IPS-NIHi11 (cell line): ENCODE measurements around the gene CDC25B.

Experiments
- DNase-seq: peaks from one replicate; pipeline ENCODE4 v3.0.0; 2012; ENCODE audit warnings: mixed read lengths, low spot score

CDC25B gene

GRCh38 chr20:3795511-3796468, at the start of gene CDC25B:
CDC25B (plus strand) TSS chr20:3796310; CDS start chr20:3796532, 222 bp downstream.
- peak; percentile 87 for DNase-seq

- no peak for DNase-seq
Observed at GRCh38 chr20:3747471-3747870, 48.6 kb upstream of the CDC25B start.

- no peak for DNase-seq
Observed at GRCh38 chr20:3748073-3748472, 48.0 kb upstream of the CDC25B start.

- no peak for DNase-seq
Observed at GRCh38 chr20:3749087-3749688, 46.9 kb upstream of the CDC25B start.

- DNase-seq = peak; percentile 90
Observed at GRCh38 chr20:3749689-3750531, 46.2 kb upstream of the CDC25B start.

- peak; percentile 62 for DNase-seq
Observed at GRCh38 chr20:3751305-3751674, 44.8 kb upstream of the CDC25B start.

- DNase-seq = peak; percentile 73
Observed at GRCh38 chr20:3751675-3752385, 44.3 kb upstream of the CDC25B start.

GRCh38 chr20:3752386-3752759, 43.7 kb upstream of the CDC25B start:
- DNase-seq = no peak

GRCh38 chr20:3753098-3753497, 43.0 kb upstream of the CDC25B start:
- peak; percentile 84 for DNase-seq

- DNase-seq = no peak
Observed at GRCh38 chr20:3753501-3754275, 42.4 kb upstream of the CDC25B start.

GRCh38 chr20:3754276-3754630, 41.9 kb upstream of the CDC25B start:
- no peak for DNase-seq

GRCh38 chr20:3755269-3755668, 40.8 kb upstream of the CDC25B start:
- no peak for DNase-seq

- DNase-seq = no peak
Observed at GRCh38 chr20:3755814-3756480, 40.2 kb upstream of the CDC25B start.

GRCh38 chr20:3757268-3757667, 38.8 kb upstream of the CDC25B start:
- no peak for DNase-seq

- no peak for DNase-seq
Observed at GRCh38 chr20:3758566-3758965, 37.5 kb upstream of the CDC25B start.

GRCh38 chr20:3759316-3759823, 36.7 kb upstream of the CDC25B start:
- DNase-seq = no peak

GRCh38 chr20:3759884-3760283, 36.2 kb upstream of the CDC25B start:
- no peak for DNase-seq

- no peak for DNase-seq
Observed at GRCh38 chr20:3760655-3761348, 35.3 kb upstream of the CDC25B start.

GRCh38 chr20:3763671-3764601, 32.2 kb upstream of the CDC25B start:
- no peak for DNase-seq
